Liver (tissue), 9 donors: ENCODE measurements around the gene TRIM59. TPM values are rescaled to one million over a fixed set of nuclear protein-coding genes. Genes with fewer than 3 reads are reported as not detected.

Experiments used
- DNase-seq: peaks from one replicate; pipeline ENCODE4 v3.0.0-alpha.2; 2017; ENCODE audit warnings: low spot score
- H3K27ac ChIP-seq, 2 donors: one replicate each; pipeline ENCODE4 v1.7.0; 2013; ENCODE audit warnings: inconsistent platforms in 2 of 2, low read length in 2 of 2, control low read depth in 1 of 2, low read depth in 1 of 2, mild to moderate bottlenecking in 1 of 2
- H3K27me3 ChIP-seq, 4 donors: one replicate each; pipeline versions ENCODE4 v1.6.1 to v1.7.0; 2013; ENCODE audit warnings: low read length in 3 of 4, inconsistent platforms in 1 of 4, mild to moderate bottlenecking in 1 of 4, moderate library complexity in 1 of 4; ENCODE audit not compliant: control insufficient read depth in 4 of 4, insufficient read depth in 4 of 4
- H3K36me3 ChIP-seq, 4 donors: one replicate each; pipeline versions ENCODE4 v1.6.1 to v1.7.0; 2013; ENCODE audit warnings: low read length in 3 of 4, mild to moderate bottlenecking in 3 of 4, low read depth in 1 of 4, moderate library complexity in 1 of 4; ENCODE audit not compliant: control insufficient read depth in 4 of 4, insufficient read depth in 3 of 4
- H3K4me1 ChIP-seq, 4 donors: one replicate each; pipeline versions ENCODE4 v1.6.1 to v1.7.0; 2013; ENCODE audit warnings: low read length in 3 of 4, mild to moderate bottlenecking in 3 of 4, moderate library complexity in 1 of 4; ENCODE audit not compliant: control insufficient read depth in 4 of 4, insufficient read depth in 4 of 4
- H3K4me3 ChIP-seq, 3 donors: one replicate each; pipeline versions ENCODE4 v1.6.1 to v1.7.0; 2013; ENCODE audit warnings: low read length in 3 of 3, control low read depth in 1 of 3, low read depth in 1 of 3, mild to moderate bottlenecking in 1 of 3
- H3K9ac ChIP-seq, 2 donors: one replicate each; pipeline ENCODE4 v1.7.0; 2013; ENCODE audit warnings: low read length in 2 of 2, mild to moderate bottlenecking in 2 of 2, moderate library complexity in 2 of 2, control low read depth in 1 of 2, low read depth in 1 of 2
- H3K9me3 ChIP-seq, 4 donors: one replicate each; pipeline versions ENCODE4 v1.6.1 to v1.7.0; 2013; ENCODE audit warnings: low read length in 3 of 4; ENCODE audit not compliant: control insufficient read depth in 4 of 4
- EGR1 ChIP-seq, 2 donors: IDR thresholded peaks; 2 replicates each; pipeline ENCODE4 v1.6.1; 2016 to 2018; ENCODE audit warnings: antibody characterized with exemption in 2 of 2, low read depth in 2 of 2
- FOXA1 ChIP-seq: IDR thresholded peaks from 2 replicates; pipeline ENCODE4 v1.6.1; 2016; ENCODE audit warnings: antibody characterized with exemption
- GABPA ChIP-seq, 2 donors: IDR thresholded peaks in 1 of 2; conservative IDR thresholded peaks in 1 of 2; 2 replicates each; pipeline ENCODE4 v1.6.1; 2016; ENCODE audit warnings: antibody characterized with exemption in 2 of 2, mild to moderate bottlenecking in 1 of 2, moderate library complexity in 1 of 2
- HNF4A ChIP-seq, 2 donors: conservative IDR thresholded peaks; 2 replicates each; pipeline ENCODE4 v1.6.1; 2016; ENCODE audit warnings: antibody characterized with exemption in 2 of 2, mild to moderate bottlenecking in 2 of 2
- JUND ChIP-seq, 2 donors: IDR thresholded peaks; 2 replicates each; pipeline ENCODE4 v1.6.1; 2016; ENCODE audit warnings: antibody characterized with exemption in 2 of 2
- MAX ChIP-seq: IDR thresholded peaks from 2 replicates; pipeline ENCODE4 v1.6.1; 2016; ENCODE audit warnings: antibody characterized with exemption
- NR2F2 ChIP-seq: IDR thresholded peaks from 2 replicates; pipeline ENCODE4 v1.6.1; 2016; ENCODE audit warnings: antibody characterized with exemption
- REST ChIP-seq: IDR thresholded peaks from 2 replicates; pipeline ENCODE4 v1.6.1; 2016; ENCODE audit warnings: antibody characterized with exemption, mild to moderate bottlenecking
- RXRA ChIP-seq, 2 donors: IDR thresholded peaks; 2 replicates each; pipeline ENCODE4 v1.6.1; 2017 to 2018; ENCODE audit warnings: antibody characterized with exemption in 2 of 2, mild to moderate bottlenecking in 1 of 2
- SP1 ChIP-seq: IDR thresholded peaks from 2 replicates; pipeline ENCODE4 v1.6.1; 2018; ENCODE audit warnings: antibody characterized with exemption, mild to moderate bottlenecking
- WGBS: extraction: QIAGEN DNeasy Blood & Tissue Kit; methylation state at CpG from one replicate; pipeline ENCODE4 v1.1.7; 2013; 5-methylcytosine and 5-hydroxymethylcytosine counted together
- polyA plus RNA-seq, 2 donors: library from polyadenylated mRNA; stranded (reverse) in 1 of 2; unstranded in 1 of 2; fragments of 200-250 nt in 1 of 2; fragments of >200 nt in 1 of 2; fragmentation: Nextera tagmentation in 1 of 2; extraction: Ambion mirVana in 1 of 2; gene quantifications; one replicate each; pipeline versions ENCODE4 v1.2.1 to v1.2.3, GENCODE V29; 2013 to 2015
- total RNA-seq, 2 donors: library from RNA; depleted of rRNA; stranded (reverse); fragments of >200 nt; gene quantifications; one replicate each; pipeline ENCODE4 v1.2.3, GENCODE V29; 2014
- donor health status: healthy.
- donor health status: healthy.
- donor health status: healthy.
- donor health status: healthy.
- donor health status: healthy.

TRIM59 gene
- total and polyA plus RNA-seq, 4 donors, result 0.18 to 33.3 (median 0.87) TPM

GRCh38 chr3:160481856-160482255 lies 32.3 kb upstream of the TRIM59 start:
- Histone ChIP-seq H3K9ac (no peak overlapping the region), H3K27ac (no peak overlapping the region), H3K4me3 (no peak overlapping the region), H3K36me3 (no peaks in the 10 kb centered on the region), H3K27me3 (no peaks in the 10 kb centered on the region), H3K9me3 (no peaks in the 10 kb centered on the region), H3K4me1 (peaks cover 0 to 4% (median 1%) of the 10 kb centered on the region in 4 donors)
- WGBS, result 87% methylated on average over 6 of the region's 6 CpGs
- DNase-seq, result no peak
- no peak for TF ChIP-seq REST
- no peak for TF ChIP-seq HNF4A (conservative IDR thresholded peaks at IDR 0.05)
- no peak for TF ChIP-seq EGR1 (IDR thresholded peaks at IDR 0.05; ENCODE audit: low read depth in 2 of 2)
- no peak for TF ChIP-seq MAX
- TF ChIP-seq SP1, result no peak
- no peak for TF ChIP-seq RXRA (IDR thresholded peaks at IDR 0.05)
- TF ChIP-seq NR2F2, result no peak
- TF ChIP-seq GABPA (IDR thresholded peaks at IDR 0.05 in 1 of 2, conservative IDR thresholded peaks at IDR 0.05 in 1 of 2), result no peak
- TF ChIP-seq JUND (IDR thresholded peaks at IDR 0.05), result no peak

GRCh38 chr3:160480931-160481330 lies 31.3 kb upstream of the TRIM59 start:
- H3K4me3 ChIP-seq, result no peak overlapping the region
- peaks cover 0 to 2% (median 0%) of the 10 kb centered on the region in 4 donors for H3K4me1 ChIP-seq
- no peaks in the 10 kb centered on the region for H3K27me3 ChIP-seq
- WGBS, result 96% methylated on average over 5 of the region's 5 CpGs
- no peak overlapping the region for H3K27ac ChIP-seq
- H3K9ac ChIP-seq, result no peak overlapping the region
- no peaks in the 10 kb centered on the region for H3K9me3 ChIP-seq
- TF ChIP-seq REST, result no peak
- TF ChIP-seq SP1, result no peak
- no peaks in the 10 kb centered on the region for H3K36me3 ChIP-seq
- no peak for DNase-seq

- Histone ChIP-seq H3K9ac (no peak overlapping the region), H3K27me3 (no peaks in the 10 kb centered on the region), H3K4me3 (no peak overlapping the region), H3K9me3 (no peaks in the 10 kb centered on the region), H3K36me3 (no peaks in the 10 kb centered on the region), H3K4me1 (no peaks in the 10 kb centered on the region), H3K27ac (no peak overlapping the region)
- no peak for TF ChIP-seq FOXA1
- no peak for TF ChIP-seq RXRA (IDR thresholded peaks at IDR 0.05)
- 95% methylated on average over 10 of the region's 10 CpGs for WGBS
- no peak for DNase-seq
Measured at GRCh38 chr3:160479376-160479775, 29.8 kb upstream of the TRIM59 start.
